ENCODE results near the gene NFRKB.
A peak's percentile ranks its signal among the peaks of the same experiment; 100 is the strongest.

The NFRKB gene
- total RNA-seq, result 106 reads per million, percentile 84 among the genes with 10 or more reads in this experiment

GRCh38 chr11:129895126-129896041, at the start of gene NFRKB:
Gene NFRKB, minus strand, starts transcription at chr11:129895578. Its CDS starts 2,729 bp downstream, at chr11:129892849.
- DNase-seq, result peak; percentile 78

GRCh38 chr11:129944696-129945095, 49.3 kb upstream of the NFRKB start:
- DNase-seq, result no peak

DNA sequence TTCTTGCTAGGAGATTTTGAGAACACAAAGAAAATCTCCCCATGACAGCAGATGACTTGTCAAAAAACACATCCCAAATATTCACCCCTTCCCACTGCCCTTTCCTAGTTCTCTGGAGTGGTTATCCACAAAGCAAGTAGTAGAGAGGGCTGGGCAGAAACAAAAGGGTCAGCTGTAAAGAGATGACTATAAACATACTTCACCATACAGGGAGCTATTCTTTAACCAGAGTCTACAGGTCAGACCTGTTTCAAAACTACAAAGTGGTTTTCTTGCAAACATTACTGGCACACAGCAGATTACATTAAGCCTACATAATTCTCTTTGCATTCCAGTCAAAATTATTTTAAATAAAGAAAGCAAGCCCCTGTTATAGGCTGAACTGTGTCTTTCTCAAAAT, 47.7 kb upstream of the NFRKB start:
- no peak for DNase-seq

DNA sequence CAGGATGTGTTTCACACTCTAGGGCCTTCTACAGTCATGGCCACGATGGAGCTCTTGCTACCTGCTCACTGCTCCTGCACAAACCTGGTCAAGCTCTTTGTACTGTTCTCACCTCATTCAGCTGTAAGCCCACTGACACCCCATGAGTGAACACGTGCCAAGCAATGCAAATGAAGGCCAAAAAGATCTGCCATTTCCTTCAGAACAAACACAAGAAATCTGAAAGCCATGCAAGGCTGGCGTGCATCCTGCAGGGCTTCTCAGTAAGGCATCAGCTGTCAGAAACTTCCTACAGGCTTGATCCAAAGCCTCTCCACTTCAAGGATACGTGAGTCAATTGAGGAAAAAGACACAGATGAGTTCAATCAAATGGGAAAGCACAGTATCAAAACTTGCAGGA, 44.1 kb upstream of the NFRKB start:
- no peak for DNase-seq

GRCh38 chr11:129938764-129939163, 43.4 kb upstream of the NFRKB start:
- no peak for DNase-seq

GRCh38 chr11:129937592-129938238, 42.3 kb upstream of the NFRKB start:
- DNase-seq, result no peak

DNA sequence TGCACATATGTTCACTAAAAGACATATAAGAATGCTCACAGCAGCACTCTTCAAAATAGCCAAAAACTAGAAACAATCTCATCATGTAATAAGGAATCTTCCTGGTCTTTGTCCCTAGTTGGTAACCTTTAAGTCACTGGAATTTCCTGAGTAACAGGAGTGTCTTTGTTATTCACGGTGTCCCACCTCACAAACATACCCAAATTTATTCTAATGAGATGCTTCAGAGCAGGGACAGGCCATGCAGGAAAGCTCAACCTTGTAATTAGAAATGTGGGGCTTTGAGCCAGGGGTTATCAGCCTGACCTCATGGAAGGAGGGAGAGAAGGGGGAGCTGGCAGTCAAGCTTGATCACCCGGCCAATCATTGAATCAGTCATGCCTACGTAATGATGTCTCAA, 40.3 kb upstream of the NFRKB start:
- no peak for DNase-seq

GRCh38 chr11:129933891-129934290, 38.5 kb upstream of the NFRKB start:
- no peak for DNase-seq

DNA sequence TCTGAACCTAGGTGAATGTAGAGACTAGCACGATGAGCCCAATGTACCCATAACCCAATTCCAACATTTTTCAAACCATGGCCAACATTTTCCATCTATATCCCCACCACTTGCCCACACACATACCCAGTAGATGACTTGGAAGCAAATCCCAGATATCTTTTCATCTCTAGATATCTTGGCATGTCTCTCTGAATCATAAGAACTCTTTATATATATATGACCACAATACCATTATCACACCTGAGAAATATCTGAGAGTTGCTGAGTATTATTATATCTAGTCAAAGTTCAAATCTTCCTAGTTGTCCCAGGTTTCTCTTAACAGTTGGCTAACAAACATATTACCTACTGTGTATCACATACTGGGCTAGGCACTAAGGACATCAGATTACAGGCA, 37.9 kb upstream of the NFRKB start:
- no peak for DNase-seq

DNA sequence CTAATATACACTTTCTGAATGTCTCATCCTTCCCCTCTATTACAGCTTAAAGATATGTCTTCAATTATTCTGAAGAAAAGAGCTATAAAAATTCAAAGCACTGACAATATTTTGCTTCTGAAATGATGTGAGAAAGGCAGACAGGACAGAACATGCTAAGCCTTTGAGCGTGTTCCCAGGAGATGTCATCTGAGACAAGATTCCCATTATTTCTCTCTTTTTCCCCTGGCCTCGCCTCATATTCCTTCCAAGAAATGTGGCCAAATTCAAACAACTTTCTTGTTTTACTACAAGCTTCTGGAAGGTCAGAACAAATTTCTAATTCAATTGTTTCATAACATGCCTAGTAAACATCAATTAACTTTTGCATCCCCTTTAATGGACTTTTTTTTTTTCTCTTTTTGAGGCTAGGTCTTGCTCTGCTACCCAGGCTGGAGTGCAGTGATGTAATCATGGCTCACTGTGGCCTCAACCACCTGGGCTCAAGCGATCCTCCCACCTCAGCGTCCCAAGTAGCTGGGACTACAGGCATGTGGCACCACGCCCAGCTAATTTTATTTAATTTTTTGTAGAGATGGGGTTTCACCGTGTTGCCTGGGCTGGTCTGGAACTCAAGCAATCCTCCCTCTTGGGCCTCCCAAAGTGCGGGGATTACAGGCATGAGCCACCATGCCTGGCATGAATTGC, 37.1 kb upstream of the NFRKB start:
- DNase-seq, result no peak

DNA sequence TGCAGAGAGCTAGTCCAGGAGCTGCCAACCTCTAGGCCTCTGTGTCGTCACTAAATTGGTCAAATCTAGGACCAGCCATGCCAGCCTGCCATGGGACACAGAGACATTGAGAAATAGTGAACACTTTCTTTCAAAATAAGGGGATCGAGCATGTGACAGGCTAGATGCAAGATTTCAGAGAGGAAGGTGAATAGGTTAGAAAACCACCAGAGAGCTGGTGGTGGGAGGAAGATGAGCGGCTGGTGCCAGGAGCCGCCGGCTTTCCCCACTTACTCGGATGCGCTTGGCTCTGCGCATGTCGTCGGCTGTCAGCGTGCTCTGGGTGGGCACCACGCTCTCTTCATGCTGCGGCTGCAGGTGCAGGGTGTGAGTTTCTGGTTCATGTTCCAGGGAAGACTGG, 35.4 kb upstream of the NFRKB start:
- no peak for DNase-seq

DNA sequence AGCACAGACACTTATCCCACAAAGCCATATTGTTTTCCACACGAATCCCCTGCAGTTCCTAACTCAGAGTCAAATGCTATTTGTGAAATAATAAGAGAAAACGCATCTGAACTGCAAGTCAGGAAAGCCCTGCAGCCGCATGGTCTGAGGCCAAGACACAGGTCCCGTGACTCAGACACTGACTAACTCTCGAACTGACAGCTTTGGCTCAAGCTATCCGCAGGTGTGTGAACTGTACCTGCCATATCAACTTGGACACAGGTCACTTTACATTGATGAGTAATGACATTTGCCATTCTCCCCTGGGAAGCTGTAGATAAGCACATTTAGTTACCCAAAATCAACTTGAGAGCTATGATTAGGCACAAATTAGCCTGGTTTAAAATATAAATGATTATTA, 34.9 kb upstream of the NFRKB start:
- no peak for DNase-seq

- no peak for DNase-seq
Observed at GRCh38 chr11:129929721-129930120, 34.3 kb upstream of the NFRKB start.

DNA sequence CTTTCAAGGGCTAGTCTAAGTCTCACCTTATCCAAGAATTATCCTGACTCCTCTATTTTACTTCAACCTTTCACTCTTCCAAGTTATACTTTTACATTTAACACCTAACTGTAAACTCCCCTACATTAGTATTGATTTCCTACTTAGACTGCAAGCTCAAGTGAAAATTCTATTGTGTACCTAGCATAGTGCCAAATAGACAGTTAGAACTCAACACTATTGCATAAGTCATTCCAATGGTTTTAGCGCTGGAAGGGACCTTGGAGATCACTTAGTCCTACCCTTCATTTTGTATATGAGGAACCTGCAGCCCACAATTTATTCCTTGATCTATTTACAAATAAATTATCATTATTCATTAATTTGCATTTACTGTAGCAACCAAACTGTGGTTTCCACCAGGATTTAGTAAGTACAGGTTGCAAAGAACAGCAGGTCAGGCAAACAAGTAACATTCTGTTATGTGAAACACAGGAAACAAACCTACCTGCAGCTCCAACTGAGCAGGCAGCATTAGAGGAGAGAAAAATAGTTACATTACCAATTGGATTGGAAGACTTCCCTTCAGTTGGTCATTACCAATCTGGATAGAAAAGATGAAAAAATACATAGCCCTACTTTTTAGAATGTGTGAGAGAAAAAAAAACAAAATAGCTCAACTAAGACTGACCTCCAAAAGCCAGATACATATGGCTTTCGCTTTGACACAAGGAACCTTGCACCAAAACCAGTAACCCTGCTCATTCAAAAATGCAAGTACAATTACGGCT, 33.7 kb upstream of the NFRKB start:
- no peak for DNase-seq

GRCh38 chr11:129922674-129923073, 27.3 kb upstream of the NFRKB start:
- DNase-seq, result no peak

- DNase-seq, result no peak
Observed at GRCh38 chr11:129918361-129918760, 23.0 kb upstream of the NFRKB start.

DNA sequence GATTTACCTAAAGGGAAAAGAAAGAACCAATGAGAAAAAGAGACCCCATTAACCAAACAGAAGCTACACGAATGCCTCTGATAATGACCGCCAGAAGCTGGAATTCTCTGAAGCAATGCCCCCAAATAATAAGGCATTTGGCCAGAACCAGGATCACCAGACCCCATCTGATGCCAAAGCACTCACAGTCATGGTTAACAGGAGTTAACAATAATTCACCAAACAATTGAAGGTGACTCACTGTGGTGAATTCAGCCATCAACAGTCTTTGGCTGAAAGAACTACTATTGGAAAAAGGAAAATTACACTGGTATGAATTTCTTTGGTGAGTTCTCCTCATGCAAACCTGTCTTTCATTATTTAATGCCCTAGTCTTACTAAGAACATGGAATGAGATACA, 21.9 kb upstream of the NFRKB start:
- DNase-seq, result no peak

GRCh38 chr11:129911298-129911697, 15.9 kb upstream of the NFRKB start:
- DNase-seq, result no peak

DNA sequence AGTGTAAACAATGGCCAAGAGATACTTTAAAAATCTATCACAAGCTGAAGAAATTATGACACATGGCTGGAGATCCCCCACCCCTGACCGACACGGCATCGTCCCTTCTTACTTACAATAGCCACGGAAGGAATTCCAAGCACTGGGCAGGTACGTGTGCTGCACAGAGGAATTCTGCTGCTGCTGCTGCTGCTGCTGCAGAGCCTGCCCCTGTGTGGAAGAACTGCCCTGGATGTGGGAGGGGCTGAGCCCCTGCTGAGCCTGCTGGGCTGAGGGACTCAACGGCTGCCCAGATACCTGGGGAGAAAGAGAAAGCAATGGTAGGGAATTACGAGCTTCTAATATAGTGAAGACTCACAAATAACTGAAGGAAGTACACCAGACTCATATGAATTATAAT, 15.0 kb upstream of the NFRKB start:
- DNase-seq, result no peak

DNA sequence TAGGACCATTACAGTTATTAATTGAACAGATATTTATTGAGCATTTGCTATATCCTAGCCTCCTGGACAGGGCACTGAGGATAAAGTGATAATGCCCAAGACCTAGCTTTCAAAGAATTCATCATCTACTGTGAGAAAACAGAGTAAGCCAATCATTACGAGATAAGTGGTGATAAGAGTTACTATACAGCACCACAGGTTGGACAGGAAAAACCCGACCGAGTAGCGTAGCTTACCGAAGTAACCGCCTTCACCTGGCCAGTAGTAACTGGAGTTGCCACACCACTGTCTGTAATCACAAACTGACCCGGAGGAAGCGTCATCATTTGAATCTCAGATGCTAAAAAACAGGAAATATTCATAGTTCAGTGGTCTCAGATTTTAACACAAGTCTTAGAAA, 10.0 kb upstream of the NFRKB start:
- DNase-seq, result no peak

DNA sequence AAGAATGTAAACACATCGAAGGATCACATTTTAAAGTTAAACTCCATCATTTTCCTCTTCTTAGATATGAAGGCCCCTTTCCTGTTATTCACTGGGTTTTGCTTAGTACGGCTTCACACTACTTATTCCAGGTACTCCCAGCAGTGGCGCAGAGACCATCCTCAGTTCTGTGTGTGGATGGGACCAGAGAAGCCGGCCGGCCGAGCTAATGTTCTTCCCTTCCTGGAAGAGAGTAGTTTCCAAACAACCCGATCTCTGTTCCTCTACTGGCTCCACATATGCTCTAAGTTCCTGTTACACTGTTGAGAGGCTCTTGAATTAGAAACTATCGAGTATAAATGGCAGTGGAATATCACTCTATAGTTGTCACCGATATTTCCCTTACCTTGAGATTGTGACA, 684 bp upstream of the NFRKB start:
- no peak for DNase-seq

DNA sequence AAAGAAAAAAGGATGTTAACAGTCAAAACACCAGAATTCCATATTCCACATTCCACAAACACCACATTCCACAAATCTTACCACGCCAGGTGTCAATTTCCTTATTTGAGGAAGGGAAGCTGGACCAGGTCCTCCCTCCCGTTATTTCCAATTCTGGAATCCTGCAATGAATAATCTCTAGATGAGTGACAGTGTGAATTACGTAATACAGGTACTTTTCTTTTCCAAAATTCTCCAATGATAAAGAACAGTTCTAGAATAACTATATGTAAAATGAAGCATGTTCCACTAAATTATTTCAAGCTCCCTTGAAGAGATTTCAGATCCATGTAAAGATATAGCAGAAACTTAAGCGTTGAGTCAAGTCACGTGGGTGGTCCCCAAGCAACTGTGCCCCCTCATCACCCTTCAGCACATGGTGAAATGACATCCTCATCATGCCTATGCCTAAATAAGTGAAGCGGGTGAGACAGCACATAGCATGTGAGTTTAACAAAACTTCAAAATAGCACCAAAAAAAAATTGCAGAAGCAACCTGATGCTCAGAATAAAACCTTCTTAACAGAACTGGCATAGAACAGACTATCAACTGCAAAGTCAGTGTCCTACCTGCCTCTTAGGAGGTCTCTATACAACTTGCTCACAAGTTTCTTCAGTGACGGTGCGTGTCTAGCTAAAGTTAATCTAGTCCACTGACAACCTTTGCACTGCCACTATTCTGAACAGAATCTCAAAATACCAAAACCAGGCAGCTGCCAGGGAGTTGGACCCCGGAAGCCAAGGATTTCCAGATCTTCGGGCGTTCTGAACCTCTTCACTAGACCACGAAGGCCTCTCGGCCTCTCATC, 876 bp downstream of the NFRKB start:
- DNase-seq, result no peak

All from effector CD4-positive, alpha-beta T cell (primary cell).